Measurements from ENCODE around the gene ID3. TPM values are rescaled to one million over a fixed set of nuclear protein-coding genes. Genes with fewer than 3 reads are reported as not detected.
A peak's percentile ranks its signal among the peaks of the same experiment; 100 is the strongest.

Gene ID3
- polyA plus RNA-seq, 1 of the 3 experiments (the other 2 are of a cell fraction) = 504 TPM

- H3K4me1 ChIP-seq (ENCODE audit: control insufficient read depth in 1 of 2, insufficient read depth in 2 of 2, low read depth in 1 of 2, low read length in 1 of 2) = peaks cover 0 to 19% of the 10 kb centered on the region in 2 experiments; a peak in 2 of 4 replicates
- H3K79me2 ChIP-seq (ENCODE audit: insufficient read depth) = no peaks in the 10 kb centered on the region
- no peaks in the 10 kb centered on the region for H3F3A ChIP-seq (replicated peaks; ENCODE audit: insufficient read depth)
- H3K27me3 ChIP-seq (ENCODE audit: insufficient read depth) = no peaks in the 10 kb centered on the region
- no peaks in the 10 kb centered on the region for H3K9me2 ChIP-seq
- TF ChIP-seq SMC3 (IDR thresholded peaks at IDR 0.05; ENCODE audit: low read depth, low read length) = no peak
- TF ChIP-seq JUND (IDR thresholded peaks at IDR 0.05) = no peak
- no peak for TF ChIP-seq GATA2 (CRISPR knock-in tag; IDR thresholded peaks at IDR 0.05)
- no peak for TF ChIP-seq RFX5 (IDR thresholded peaks at IDR 0.05; ENCODE audit: low read length)
- TF ChIP-seq ZBTB33 (IDR thresholded peaks at IDR 0.05; ENCODE audit: borderline replicate concordance, low read depth) = no peak
- TF ChIP-seq NRF1 (IDR thresholded peaks at IDR 0.05; ENCODE audit: low read depth, low read length) = no peak
- DNase-seq = no peak
- H2AFZ ChIP-seq (ENCODE audit: low read depth) = peak overlapping the region; percentile 72; the same call in 1 of the 2 replicates
- peak overlapping the region; percentile 1 to 3; a peak in 1 of 4 replicates for H3K27ac ChIP-seq (ENCODE audit: low read depth in 2 of 2, low read length in 1 of 2)
- ChIA-PET CTCF (interaction anchor here (1.2 to 1.5 kb wide), 2 partner anchors 42 kb away, joined by 4 to 8 read pairs; no protein-coding TSS in a partner anchor), POLR2A (interaction anchor here (0.5 kb wide), 1 partner anchor 104 kb away, joined by 3 read pairs; no protein-coding TSS in a partner anchor)
- no peak overlapping the region for H3K9ac ChIP-seq
- H4K20me1 ChIP-seq (ENCODE audit: insufficient read depth) = no peaks in the 10 kb centered on the region
- H3K36me3 ChIP-seq (replicated peaks in 1 of 2; ENCODE audit: control insufficient read depth in 1 of 2, insufficient read depth in 2 of 2, low read length in 1 of 2) = no peaks in the 10 kb centered on the region
- no peaks in the 10 kb centered on the region for H3K9me3 ChIP-seq
- no peak overlapping the region for H3K4me2 ChIP-seq
- WGBS (ENCODE audit: low lambda C conversion rate) = 88% methylated on average over 5 of the region's 5 CpGs
- H3K4me3 ChIP-seq (ENCODE audit: low read depth in 2 of 2, low read length in 1 of 2) = no peak overlapping the region
These were observed 33.8 kb upstream of the ID3 start for GRCh38 chr1:23593042-23593521.

- 87% methylated on average over 4 of the region's 4 CpGs for WGBS (ENCODE audit: low lambda C conversion rate)
These were observed 33.0 kb upstream of the ID3 start for GRCh38 chr1:23592209-23592892.

More at GRCh38 chr1:23592209-23592892, 33.0 kb upstream of the ID3 start:
- TF ChIP-seq POLR2AphosphoS5 (IDR thresholded peaks at IDR 0.05; ENCODE audit: low read depth, low read length) = no peak
- no peak for TF ChIP-seq TAF1 (IDR thresholded peaks at IDR 0.05; ENCODE audit: borderline replicate concordance, low read depth, low read length)
- TF ChIP-seq PBX3 (IDR thresholded peaks at IDR 0.05) = no peak
- Histone ChIP-seq H3K4me3 (ENCODE audit: low read depth in 2 of 2, low read length in 1 of 2) (no peak overlapping the region), H3K36me3 (replicated peaks in 1 of 2; ENCODE audit: control insufficient read depth in 1 of 2, insufficient read depth in 2 of 2, low read length in 1 of 2) (no peaks in the 10 kb centered on the region), H3K27ac (ENCODE audit: low read depth in 2 of 2, low read length in 1 of 2) (peak overlapping the region; percentile 3 to 18; a peak in 3 of 4 replicates), H4K20me1 (ENCODE audit: insufficient read depth) (no peaks in the 10 kb centered on the region), H3F3A (replicated peaks; ENCODE audit: insufficient read depth) (no peaks in the 10 kb centered on the region), H3K9ac (no peak overlapping the region), H3K9me2 (no peaks in the 10 kb centered on the region), H3K4me1 (ENCODE audit: control insufficient read depth in 1 of 2, insufficient read depth in 2 of 2, low read depth in 1 of 2, low read length in 1 of 2) (peaks cover 0 to 17% of the 10 kb centered on the region in 2 experiments; a peak in 2 of 4 replicates), H3K4me2 (no peak overlapping the region), H2AFZ (ENCODE audit: low read depth) (peak overlapping the region; percentile 72), H3K9me3 (no peaks in the 10 kb centered on the region), H3K79me2 (ENCODE audit: insufficient read depth) (no peaks in the 10 kb centered on the region), H3K27me3 (ENCODE audit: insufficient read depth) (no peaks in the 10 kb centered on the region)
- CTCF ChIA-PET = interaction anchor here (0.7 to 1.8 kb wide), 5 partner anchors 19 to 48 kb away, joined by 3 to 8 read pairs (median 3); no protein-coding TSS in a partner anchor
- DNase-seq = no peak
- POLR2A ChIA-PET = no interaction called here
